Measurements from ENCODE around the gene CENPA. TPM values are rescaled to one million over a fixed set of nuclear protein-coding genes. Genes with fewer than 3 reads are reported as not detected.
"Not testable (repeated sequence)": the region's sequence is repeated elsewhere in the genome, so short reads cannot be mapped to it uniquely, and the experiment has no call there.

Gene CENPA
- total RNA-seq, 1 donor from 2014 or later: 4.1 TPM

DNA sequence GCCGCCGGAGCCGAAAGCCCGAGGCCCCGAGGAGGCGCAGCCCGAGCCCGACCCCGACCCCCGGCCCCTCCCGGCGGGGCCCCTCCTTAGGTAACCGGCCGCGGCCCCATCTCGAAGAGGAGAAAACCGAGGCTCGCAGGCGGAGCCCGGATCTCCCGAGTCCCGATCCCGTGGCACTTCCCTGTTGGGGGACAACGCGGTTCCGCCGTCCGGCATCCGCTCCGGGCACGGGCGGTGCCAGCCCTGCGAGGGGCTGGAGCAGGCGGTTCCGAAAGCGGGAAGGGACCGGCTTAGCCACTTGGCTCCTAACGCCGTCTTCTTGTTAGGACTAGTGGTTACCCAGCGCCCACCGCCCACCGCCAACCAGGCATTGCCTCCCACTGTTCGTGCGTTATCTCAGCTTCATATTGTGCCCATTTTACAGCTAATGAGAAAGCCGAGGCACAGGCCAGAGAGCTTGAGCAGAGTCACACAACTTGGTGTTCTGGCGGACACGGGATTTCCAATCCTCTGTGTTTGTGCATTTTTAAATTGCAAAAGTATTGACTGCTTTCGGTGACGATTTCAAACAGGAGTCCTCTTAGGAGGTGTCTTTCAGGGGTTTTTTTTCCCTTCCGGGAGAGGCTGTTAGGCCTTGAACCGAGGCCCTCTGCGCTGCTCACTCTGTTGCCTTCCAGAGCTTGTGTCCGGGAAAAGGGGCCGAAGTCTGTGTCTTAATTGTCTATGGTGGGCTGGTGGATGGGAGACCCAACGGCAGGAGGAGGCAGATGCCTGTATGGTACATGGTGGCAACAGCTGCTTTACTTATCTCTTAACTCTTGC lies 562 bp downstream of the CENPA start:
- DNase-seq (ENCODE audit: low spot score): no peak

DNA sequence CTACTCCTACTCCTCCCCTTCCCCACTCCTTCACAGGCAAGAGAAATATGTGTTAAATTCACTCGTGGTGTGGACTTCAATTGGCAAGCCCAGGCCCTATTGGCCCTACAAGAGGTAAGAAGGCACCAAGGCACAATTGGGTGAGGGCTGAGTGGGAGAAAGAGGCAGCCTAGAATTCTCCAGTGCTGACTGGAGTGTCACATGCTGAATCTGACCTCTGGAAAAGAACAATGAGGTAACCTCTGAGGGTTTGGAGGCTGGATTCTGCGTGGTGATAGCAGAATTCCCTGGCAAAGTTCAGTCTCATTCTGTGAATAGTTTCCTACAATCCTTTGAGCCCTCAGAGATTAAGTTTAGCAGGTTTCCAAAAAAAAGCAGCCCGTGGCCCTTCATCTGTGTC lies 6.9 kb downstream of the CENPA start:
- no peak for DNase-seq (ENCODE audit: low spot score)

DNA sequence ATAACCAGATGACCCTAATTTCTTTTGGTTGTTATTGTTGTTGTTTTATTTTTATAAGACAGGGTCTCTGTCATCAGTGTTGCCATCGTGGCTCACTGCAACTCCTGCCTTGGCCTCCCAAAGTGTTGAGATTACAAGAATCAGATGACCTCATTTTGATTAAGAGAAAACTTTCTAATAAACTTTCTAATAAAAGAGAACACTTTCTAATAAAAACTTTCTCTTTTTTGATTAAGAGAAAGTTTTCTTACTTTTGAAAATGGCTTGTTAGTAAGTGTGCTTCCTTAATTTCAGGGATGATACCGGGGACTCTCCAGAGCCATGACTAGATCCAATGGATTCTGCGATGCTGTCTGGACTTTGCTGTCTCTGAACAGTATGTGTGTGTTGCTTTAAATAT lies 7.7 kb downstream of the CENPA start:
- DNase-seq (ENCODE audit: low spot score): no peak

DNA sequence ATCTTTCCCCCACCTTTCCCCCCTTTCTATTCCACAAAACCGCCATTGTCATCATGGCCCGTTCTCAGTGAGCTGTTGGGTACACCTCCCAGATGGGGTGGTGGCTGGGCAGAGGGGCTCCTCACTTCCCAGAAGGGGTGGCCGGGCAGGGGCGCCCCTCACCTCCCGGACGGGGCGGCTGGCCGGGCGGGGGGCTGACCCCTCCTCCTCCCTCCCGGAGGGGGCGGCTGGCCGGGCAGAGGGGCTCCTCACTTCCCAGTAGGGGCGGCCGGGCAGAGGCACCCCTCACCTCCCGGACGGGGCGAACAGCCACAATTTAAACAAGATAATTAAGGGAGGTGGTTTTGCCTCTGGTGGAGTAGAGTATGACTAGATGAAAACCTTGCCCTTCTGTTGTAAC lies 9.3 kb downstream of the CENPA start:
- not testable (repeated sequence) for DNase-seq (ENCODE audit: low spot score)

DNA sequence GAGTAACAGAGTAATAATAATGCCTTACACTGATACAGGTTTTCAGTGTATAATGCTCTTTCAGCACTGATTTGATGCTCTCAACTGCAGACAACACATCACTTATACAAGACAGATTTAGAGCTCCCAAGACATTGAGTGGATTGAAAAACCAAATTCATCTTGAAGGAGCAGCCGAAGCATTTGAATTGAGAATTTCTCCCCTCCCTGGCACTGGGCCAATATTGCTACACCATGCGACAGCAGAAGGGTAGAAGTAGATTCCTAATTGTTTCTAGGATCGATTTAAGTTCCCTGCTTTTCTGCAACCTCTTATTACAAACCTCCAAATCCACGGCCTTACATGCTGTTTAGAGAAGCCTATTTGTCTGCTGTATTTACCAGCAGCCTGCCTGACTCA lies 15.5 kb downstream of the CENPA start:
- no peak for DNase-seq (ENCODE audit: low spot score)

DNA sequence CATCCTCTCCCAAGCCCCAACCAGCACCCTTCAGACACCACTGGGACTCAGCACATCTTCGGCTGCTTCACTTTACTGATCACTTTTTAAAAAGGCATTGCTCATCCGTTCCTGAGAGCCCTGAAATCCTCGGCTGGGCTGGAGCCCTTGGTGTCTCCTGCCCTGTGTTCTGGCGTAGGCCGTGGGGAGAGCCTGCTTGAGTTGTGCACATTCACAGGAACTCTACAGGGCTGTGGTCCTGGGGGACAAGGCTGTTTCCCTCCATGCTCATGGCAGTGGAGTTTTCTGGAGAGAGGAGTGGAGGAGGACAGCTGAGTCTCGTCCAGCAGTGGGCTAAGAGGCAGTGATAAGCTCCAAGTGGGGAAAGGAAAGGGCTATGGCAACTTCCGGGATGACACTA lies 15.9 kb downstream of the CENPA start:
- no peak for DNase-seq (ENCODE audit: low spot score)

DNA sequence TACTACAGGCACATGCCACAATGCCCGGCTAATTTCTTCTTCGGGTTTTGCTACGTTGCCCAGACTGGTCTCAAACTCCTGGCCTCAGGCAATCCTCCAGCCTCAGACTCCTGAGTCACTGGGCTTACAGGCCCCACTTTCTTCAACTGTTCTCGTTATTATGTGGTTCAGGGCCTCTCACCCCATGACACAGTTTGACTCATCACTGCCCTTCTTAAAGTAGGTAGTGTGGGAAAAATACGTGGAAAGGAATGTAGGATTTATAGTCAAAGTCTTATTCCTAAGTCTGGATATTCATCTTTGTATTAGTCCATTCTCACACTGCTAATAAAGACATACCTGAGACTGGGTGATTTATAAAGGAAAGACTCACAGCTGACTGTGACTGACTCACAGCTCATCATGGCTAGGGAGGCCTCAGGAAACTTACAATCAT lies 19.4 kb downstream of the CENPA start:
- no peak for DNase-seq (ENCODE audit: low spot score)

DNA sequence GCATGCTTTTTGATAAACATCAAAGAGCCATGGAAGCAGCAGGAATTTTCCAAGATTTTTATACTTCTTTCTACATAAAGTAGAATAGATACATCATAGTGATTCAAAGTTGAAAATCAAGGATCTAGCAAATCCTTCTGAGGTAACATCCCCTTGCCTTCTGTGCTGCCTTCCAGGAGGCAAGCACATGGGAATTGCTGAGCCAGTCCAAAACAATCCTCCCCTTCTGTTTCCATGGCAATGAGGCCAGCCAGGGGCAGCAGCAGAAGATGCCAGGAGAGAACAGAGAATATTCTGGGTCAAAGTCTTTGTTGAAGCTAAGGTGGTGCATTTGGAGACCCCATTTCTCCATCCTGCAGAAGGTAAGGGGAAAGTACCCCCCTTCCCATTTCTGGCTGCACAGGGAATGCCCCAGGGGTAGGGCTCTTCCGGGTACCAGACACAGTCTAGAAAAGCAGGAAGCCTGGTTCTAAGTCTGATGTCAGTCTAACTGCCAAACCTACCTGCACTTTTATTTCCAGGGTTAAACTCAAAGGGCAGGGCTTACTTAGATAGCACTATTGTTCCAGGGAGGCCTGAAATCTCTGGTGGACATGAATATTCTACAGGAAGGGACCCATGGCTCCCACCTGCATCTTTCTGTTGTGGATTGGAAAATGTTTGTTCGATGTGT lies 22.1 kb downstream of the CENPA start:
- DNase-seq (ENCODE audit: low spot score): peak; percentile 74

DNA sequence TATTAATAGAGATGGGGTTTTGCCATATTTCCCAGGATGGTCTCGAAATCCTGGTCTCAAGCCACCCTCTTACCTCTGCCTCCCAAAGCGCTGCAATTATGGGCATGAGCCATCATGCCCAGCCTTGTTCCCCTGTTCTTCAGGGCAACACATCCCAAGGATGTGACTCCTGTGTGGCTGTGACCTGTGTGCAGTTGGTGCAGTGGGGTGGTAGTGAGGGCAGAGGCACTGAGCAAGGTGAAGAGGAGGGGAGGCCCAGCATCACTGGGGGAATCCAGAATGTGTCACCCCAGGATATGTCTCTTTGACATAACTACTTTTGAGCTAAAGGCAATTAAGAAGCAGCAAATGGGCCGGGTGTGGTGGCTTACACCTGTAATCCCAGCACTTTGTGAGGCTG lies 23.4 kb downstream of the CENPA start:
- DNase-seq (ENCODE audit: low spot score): no peak

DNA sequence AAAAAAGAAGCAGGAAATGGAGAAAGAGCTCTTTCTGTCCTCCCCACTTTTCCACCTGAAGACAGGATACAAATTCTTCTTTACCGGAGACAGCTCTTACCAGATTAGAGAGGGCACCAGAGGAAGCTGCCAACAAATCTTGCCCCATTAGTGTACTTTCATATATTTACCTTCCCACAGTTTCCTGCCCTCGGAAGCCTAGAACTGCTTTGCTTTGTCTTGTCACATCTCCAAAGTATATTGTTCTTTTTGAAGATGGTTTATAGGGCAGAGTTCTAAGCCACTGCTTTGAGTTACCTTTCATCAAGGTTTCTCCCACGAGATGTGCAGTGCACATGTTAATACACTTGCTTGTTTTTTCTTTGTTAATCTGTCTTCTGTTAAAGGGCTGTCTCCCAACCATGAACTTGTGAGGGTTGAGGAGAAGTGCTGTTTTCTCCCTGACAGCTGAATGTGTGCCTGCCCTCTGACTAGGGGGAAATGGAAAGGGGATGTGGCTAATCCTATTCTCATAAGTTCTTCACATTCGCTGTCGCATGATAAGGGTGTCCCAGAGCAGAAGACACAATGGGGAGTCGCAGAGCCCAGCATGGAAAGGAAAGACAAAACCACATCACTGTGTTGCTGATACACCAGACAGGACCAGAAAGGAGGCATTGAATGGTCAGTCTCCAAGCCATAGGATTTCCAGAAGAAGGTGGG lies 24.2 kb downstream of the CENPA start:
- no peak for DNase-seq (ENCODE audit: low spot score)

DNA sequence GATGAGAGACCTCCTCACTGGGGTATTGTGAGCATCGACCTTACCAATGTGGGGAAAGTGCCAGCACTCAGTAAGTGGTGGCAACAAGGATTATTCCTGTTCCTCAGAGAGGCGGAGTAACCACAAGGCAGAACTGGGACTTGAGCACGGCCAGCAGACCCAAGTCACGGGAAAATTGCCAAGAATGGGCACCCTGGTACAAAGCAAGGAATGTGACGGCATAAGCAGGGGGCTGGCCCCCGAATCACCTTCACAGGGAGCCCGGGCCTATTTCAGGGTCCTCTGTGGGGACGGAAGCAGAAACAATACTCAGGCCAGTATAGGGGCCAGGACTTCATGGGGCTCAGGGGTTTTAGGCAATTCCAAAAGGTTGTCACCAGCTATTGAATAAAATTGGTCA lies 25.4 kb downstream of the CENPA start:
- DNase-seq (ENCODE audit: low spot score): no peak

DNA sequence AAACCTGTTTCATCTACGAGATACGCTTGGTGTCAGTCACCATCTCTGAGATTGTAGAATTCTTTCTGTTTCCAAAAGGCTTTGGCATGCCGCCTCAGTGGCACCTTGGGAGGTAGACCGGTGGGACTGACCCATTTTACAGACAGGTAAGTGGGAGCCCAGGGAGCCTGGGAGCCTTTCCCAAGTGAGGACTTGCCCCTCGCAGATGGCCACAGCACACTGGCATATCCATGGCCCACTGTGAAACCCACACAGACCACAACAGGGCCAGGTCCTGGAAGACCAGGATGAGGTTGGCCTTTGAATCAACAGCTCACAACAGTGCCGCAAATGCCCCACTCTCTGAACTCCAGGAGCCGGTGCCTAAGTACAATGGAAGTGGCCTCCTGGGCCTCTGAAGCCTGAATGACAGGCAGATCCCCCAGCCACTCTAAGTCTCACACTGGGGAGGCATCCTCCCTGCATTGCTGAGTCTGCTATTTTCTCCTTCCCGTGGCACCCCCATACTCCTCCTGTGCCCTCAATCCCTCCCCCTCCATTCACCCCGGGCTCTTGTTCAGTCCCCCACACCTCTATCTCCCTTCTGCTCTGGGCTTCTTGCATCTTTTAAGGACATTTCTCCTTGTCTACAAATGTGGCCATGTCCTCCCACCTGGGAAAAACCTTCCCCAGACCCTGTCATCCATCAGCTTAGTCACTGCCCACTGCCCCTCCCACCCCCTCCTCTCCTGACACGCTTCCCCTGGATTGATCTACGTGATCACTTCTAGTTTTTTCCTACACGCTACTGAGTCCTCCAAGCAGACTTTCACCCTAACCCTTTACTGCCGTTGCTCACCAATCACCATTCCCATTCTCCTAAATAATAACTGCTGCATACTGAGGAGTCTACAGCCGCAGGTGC lies 26.2 kb downstream of the CENPA start:
- DNase-seq (ENCODE audit: low spot score): no peak

DNA sequence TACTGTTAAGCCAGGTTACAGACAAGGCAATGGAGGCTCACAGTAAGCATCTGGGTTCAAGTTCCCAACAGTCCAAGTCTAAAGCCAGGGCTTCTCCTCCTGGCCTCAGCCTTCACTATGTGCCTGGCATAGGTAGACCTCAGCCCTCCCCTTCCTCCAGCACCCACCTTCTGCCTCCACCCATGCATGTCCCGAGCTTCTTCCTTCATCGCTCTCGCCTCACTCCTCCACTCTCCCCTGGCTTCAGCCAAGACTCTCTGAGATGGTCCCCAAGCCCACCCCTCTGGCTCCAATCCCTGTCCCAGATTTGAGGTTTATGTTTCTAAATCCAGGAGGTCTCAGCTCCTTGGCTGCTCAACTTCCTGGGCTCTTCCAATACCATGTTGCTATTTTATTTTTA lies 26.9 kb downstream of the CENPA start:
- DNase-seq (ENCODE audit: low spot score): no peak

DNA sequence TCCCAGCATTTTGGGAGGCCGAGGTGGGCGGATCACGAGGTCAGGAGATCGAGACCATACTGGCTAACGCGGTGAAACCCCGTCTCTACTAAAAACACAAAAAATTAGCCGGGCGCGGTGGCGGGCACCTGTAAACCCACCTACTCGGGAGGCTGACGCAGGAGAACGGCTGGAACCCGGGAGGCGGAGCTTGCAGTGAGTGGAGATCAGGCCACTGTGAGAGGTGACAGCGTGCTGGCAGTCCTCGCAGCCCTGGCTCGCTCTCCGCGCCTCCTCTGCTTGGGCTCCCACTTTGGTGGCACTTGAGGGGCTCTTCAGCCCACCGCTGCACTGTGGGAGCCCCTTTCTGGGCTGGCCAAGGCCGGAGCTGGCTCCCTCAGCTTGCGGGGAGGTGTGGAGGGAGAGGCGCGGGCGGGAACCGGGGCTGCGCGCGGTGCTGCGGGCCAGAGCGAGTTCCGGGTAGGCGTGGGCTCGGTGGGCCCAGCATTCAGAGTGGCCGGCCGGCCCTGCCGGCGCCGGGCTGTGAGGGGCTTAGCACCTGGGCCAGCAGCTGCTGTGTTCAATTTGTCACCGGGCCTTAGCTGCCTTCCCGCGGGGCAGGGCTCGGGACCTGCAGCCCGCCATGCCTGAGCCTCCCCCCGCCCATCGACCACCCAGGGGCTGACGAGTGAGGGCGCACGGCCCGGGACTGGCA lies 28.4 kb downstream of the CENPA start:
- DNase-seq (ENCODE audit: low spot score): not testable (repeated sequence)

DNA sequence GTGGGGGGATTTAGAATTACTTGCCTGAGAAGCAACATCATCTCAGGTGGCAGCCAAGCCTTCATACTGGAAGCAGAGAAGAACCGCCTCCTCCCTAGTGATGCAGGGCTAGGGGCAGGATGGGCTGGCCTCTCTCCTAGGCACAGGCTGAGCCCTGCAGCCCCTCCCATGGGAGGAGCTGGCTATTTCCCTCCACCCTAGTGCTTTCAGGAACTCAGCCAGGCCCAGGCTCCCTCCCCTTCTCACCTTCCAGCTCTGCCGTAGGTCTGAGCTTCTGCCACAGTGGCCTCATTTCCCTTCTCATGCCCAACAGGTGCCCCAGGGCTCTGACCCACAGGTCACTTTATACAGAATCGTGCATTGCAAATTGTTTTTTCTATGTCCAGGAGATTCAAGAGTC lies 31.0 kb downstream of the CENPA start:
- no peak for DNase-seq (ENCODE audit: low spot score)

DNA sequence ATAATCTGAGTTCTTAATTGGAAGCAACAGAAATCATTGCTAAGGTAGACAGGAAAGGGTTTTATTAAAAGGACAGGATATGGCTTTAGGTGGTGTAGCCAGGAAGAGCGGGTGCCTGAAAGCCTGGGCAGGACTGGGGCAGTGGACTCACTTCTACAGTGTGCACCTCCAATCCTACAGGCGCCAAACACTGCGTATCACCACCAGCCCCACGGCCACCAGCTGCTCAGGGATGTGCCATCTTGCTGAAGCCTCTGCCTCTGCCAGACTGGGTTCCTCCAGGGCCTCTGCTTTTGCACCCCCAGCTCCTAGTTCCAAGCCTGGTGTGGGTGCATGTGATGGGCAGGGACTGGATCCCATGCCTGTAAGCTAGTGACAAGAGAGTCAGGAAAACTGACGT lies 32.4 kb downstream of the CENPA start:
- no peak for DNase-seq (ENCODE audit: low spot score)

DNA sequence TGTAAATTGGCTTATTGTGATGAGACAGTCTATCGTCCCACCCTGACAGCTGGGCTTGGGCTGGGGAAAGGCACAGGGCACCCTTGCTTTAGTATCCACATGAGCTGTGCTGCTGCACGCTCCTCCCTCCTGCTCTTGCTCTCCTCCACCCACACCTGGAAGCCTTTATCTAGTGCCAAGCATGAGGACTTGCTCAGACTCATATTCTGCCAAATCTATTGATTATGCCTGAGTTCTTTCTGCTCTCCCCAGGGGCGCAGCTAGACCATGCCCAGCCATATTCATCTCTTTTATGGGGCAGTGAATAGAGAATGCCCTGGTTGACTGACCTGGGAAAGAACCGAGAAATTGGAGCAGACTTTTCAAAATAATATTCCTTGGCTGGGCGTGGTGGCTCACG lies 33.1 kb downstream of the CENPA start:
- DNase-seq (ENCODE audit: low spot score): no peak

DNA sequence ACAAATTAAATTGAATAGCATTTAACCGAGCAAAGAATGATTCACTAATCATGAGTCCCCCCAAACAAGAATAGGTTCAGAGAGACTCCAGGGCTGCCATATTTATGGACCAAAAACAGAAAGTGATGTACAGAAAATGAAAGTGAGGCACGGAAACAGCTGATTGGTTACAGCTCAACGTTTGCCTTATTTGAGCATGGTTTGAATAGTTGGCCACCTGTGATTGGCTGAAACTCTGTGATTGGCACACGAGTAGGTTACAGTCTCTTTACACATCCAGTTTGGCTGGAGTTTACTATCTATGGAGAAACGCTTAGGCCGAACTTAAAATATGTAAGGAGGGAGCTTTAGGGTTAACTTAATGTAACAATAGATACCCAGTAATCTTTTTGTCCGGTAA lies 35.1 kb downstream of the CENPA start:
- no peak for DNase-seq (ENCODE audit: low spot score)

DNA sequence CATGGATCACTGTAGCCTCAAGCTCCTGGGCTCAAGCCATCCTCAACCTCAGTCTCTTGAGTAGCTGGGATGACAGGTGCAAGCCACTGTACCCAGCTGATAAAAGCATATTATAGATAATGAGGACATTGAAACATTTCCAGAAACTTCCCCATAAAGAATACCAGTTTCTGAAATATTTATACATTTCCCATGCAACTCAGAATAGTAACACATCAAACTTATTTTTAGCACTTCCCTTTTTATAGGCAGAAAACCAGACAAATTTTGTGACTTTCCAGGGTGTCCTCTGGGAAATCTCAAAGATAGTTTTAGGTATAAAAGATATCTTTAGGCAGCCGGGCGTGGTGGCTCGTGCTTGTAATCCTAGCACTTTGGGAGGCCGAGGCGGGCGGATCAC lies 37.0 kb downstream of the CENPA start:
- DNase-seq (ENCODE audit: low spot score): no peak

DNA sequence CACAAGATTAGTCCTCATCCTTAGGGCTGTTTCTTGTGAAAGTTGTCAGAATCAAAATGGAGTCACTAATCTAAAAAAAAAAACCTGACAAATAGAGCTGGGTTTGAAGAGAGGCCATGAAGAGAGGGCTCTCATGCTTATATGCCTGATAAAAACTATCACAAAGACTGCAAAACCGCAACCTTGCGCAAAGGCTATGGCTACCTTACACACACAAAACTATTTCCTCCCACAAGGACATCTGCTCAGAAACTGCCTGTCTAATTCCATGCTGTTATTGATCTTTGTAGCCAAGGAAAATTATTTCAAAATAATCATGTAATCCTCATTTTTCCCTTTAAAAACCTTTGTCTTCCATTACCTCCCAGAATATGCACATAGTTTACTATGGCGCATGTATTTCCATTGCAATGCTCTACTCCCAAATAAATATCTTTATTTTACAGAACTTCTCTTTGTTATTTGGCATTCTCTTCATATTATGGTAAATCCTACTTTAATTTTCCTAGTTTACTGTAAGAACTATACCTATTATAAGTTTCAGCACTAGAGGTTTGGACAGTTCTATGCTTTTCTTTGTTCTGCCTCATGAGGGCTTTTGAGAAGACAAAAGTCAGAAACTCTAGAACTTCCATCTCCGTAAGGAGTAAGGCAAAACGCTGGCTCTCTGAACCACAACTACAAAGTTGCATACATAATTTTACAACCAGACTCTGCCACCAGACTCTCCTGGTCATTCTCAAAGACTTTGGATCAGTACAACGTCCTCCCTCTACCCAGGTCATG lies 52.5 kb downstream of the CENPA start:
- peak; percentile 41 for DNase-seq (ENCODE audit: low spot score)
